Smooth muscle cell (in vitro differentiated cells): ENCODE results near the gene ABCA7. TPM values are rescaled to one million over a fixed set of nuclear protein-coding genes. Genes with fewer than 3 reads are reported as not detected.

Experiments
- DNase-seq: peaks from one replicate; lab custom pipeline; 2025; ENCODE audit not compliant: unreplicated experiment; lab: John Stamatoyannopoulos, UW
- H2AFZ ChIP-seq: fragments of 200-600 bp; sonication (generic); 2 replicates; pipeline ENCODE4 v1.6.0; 2016; ENCODE audit warnings: antibody characterized with exemption, low read depth, mild to moderate bottlenecking
- H3F3A ChIP-seq: fragments of 200-600 bp; sonication (generic); 2 replicates; pipeline ENCODE4 v1.6.0; 2017; ENCODE audit warnings: antibody characterized with exemption, low read depth
- H3K27ac ChIP-seq: fragments of 200-600 bp; sonication (generic); 2 replicates; pipeline ENCODE4 v1.5.1; 2016; ENCODE audit warnings: low read depth, mild to moderate bottlenecking
- H3K27me3 ChIP-seq: fragments of 200-600 bp; sonication (generic); 2 replicates; pipeline ENCODE4 v1.6.1; 2016; ENCODE audit warnings: low read depth, mild to moderate bottlenecking
- H3K36me3 ChIP-seq: fragments of 200-600 bp; sonication (generic); 2 replicates; pipeline ENCODE4 v1.5.1; 2016; ENCODE audit warnings: low read depth
- H3K4me1 ChIP-seq: fragments of 200-600 bp; sonication (generic); 2 replicates; pipeline ENCODE4 v1.5.1; 2016; ENCODE audit warnings: low read depth
- H3K4me2 ChIP-seq: fragments of 200-600 bp; sonication (generic); 2 replicates; pipeline ENCODE4 v1.6.0; 2016; ENCODE audit warnings: mild to moderate bottlenecking
- H3K4me3 ChIP-seq: fragments of 200-600 bp; sonication (generic); 2 replicates; pipeline ENCODE4 v1.5.1; 2016; ENCODE audit warnings: mild to moderate bottlenecking
- H3K79me2 ChIP-seq: fragments of 200-600 bp; sonication (generic); 2 replicates; pipeline ENCODE4 v1.6.0; 2016; ENCODE audit warnings: low read depth, mild to moderate bottlenecking
- H3K9ac ChIP-seq: fragments of 200-600 bp; sonication (generic); 2 replicates; pipeline ENCODE4 v1.6.0; 2016; ENCODE audit warnings: low read depth
- H3K9me3 ChIP-seq: fragments of 200-600 bp; sonication (generic); replicated peaks from 2 replicates; pipeline ENCODE4 v1.5.1; 2016; ENCODE audit warnings: low read depth
- H4K20me1 ChIP-seq: fragments of 200-600 bp; sonication (generic); 2 replicates; pipeline ENCODE4 v1.6.0; 2016; ENCODE audit warnings: low read depth
- WGBS: methylation state at CpG from one replicate; pipeline ENCODE4 v1.1.7; 2016; ENCODE audit warnings: low lambda C conversion rate; 5-methylcytosine and 5-hydroxymethylcytosine counted together
- polyA plus RNA-seq: library from polyadenylated mRNA; unstranded; fragments of >200 nt; fragmentation: Nextera tagmentation; extraction: Ambion mirVana; gene quantifications from 2 replicates; pipeline ENCODE4 v1.2.1, GENCODE V29; 2016
- total RNA-seq: library from RNA; depleted of rRNA; stranded (reverse); fragments of >200 nt; gene quantifications from 2 replicates; pipeline ENCODE4 v1.2.3, GENCODE V29; 2014
- TF ChIP-seq, protein P1 (sequence below): fragments of 200-600 bp; sonication (generic); IDR thresholded peaks from 2 replicates; pipeline ENCODE4 v1.5.1; 2017; ENCODE audit warnings: borderline replicate concordance, mild to moderate bottlenecking, antibody characterized with exemption; ENCODE audit not compliant: insufficient read depth, poor library complexity, severe bottlenecking

ABCA7 gene
- total and polyA plus RNA-seq, 2 experiments from 2014 or later, result 4.1 to 11.8 TPM

DNA sequence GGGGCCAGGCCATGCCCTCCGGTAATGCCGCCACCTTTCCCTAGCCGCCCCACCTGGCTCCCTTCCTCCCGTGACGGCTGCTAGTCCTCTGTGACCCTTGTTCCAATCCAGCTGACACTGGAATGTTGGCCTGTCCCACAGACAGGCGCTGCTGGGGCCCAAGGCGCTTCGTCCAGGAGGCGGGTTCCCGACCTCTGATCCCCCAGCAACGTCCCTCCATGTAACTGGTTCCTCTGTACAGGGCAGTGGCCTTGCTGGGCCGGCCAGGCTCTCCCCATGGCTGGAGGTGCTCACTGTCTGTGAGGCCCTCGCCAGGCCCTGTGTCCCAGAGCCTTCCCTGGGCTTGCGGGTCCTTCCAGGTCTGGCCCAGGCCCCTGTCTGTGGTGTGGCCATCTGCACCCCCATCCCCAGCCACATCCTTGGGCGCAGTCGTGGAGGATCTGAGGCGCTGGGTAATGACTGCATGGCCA is 46.5 kb upstream of the ABCA7 start:
- peaks cover 24% of the 10 kb centered on the region for H3K27me3 ChIP-seq
- TF ChIP-seq, protein P1, sequence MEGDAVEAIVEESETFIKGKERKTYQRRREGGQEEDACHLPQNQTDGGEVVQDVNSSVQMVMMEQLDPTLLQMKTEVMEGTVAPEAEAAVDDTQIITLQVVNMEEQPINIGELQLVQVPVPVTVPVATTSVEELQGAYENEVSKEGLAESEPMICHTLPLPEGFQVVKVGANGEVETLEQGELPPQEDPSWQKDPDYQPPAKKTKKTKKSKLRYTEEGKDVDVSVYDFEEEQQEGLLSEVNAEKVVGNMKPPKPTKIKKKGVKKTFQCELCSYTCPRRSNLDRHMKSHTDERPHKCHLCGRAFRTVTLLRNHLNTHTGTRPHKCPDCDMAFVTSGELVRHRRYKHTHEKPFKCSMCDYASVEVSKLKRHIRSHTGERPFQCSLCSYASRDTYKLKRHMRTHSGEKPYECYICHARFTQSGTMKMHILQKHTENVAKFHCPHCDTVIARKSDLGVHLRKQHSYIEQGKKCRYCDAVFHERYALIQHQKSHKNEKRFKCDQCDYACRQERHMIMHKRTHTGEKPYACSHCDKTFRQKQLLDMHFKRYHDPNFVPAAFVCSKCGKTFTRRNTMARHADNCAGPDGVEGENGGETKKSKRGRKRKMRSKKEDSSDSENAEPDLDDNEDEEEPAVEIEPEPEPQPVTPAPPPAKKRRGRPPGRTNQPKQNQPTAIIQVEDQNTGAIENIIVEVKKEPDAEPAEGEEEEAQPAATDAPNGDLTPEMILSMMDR, result no peak
- H4K20me1 ChIP-seq, result no peaks in the 10 kb centered on the region
- H3K9ac ChIP-seq, result no peak overlapping the region
- no peaks in the 10 kb centered on the region for H3F3A ChIP-seq
- DNase-seq, result no peak
- H3K9me3 ChIP-seq, result no peaks in the 10 kb centered on the region
- WGBS, result 97% methylated on average over 17 of the region's 17 CpGs
- no peak overlapping the region for H3K4me2 ChIP-seq
- no peaks in the 10 kb centered on the region for H3K79me2 ChIP-seq
- no peak overlapping the region for H3K27ac ChIP-seq
- no peak overlapping the region for H2AFZ ChIP-seq
- H3K4me1 ChIP-seq, result peaks cover 7% of the 10 kb centered on the region
- H3K36me3 ChIP-seq, result no peaks in the 10 kb centered on the region
- no peak overlapping the region for H3K4me3 ChIP-seq

DNA sequence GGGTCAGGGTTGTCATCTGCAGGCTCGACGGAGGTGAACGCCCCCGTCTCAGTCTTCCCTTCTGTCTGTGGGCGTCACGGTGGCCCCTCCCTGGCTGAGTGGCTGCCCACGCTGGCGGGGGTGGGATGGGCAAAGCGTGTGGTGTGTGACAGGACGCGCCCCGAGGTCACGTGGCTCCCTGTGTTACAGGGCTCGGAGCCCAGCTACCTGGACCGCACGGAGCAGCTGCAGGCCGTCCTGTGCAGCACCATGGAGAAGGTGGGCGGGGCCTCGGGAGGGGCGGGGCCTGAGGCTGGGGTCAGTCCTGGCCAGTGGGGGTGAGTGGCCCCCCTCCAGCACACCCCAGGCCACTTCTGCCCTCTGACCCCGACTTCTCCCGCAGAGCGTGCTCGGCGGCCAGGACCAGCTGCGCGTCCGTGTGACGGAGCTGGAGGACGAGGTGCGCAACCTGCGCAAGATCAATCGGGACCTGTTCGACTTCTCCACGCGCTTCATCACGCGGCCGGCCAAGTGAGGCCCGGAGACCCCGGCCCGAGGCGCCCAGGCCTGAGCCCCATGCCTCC is 46.0 kb upstream of the ABCA7 start:
- 91% methylated on average over 41 of the region's 43 CpGs for WGBS
- no peak overlapping the region for H2AFZ ChIP-seq

DNA sequence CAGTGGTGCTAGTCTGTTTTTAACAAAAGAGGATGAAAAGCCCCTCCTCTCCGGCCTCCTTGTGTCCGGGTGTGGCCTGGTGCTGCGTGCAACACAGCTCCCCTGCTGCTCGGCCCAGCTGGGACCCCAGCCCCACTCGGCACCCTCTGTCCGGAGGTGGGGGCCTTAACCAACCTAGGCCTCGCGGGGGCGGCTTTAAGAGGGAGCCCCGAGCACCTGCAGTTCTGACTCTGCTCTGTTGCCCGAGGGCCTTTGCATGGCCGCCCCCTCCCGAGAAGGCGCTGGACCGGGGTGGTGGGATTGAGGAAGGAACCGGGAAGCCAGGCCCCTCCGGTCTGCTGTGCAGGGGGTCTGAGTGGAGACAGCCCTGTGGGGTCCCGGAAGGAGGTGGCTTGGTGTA is 45.4 kb upstream of the ABCA7 start:
- no peak for DNase-seq
- no peak overlapping the region for H3K27ac ChIP-seq
- no peak overlapping the region for H3K4me2 ChIP-seq
- WGBS, result 95% methylated on average over 17 of the region's 18 CpGs
- TF ChIP-seq, protein P1, result no peak
- H3K9me3 ChIP-seq, result no peaks in the 10 kb centered on the region
- no peaks in the 10 kb centered on the region for H3F3A ChIP-seq
- no peak overlapping the region for H3K9ac ChIP-seq
- H3K4me3 ChIP-seq, result no peak overlapping the region
- H4K20me1 ChIP-seq, result no peaks in the 10 kb centered on the region
- no peaks in the 10 kb centered on the region for H3K36me3 ChIP-seq
- H3K79me2 ChIP-seq, result no peaks in the 10 kb centered on the region
- peaks cover 7% of the 10 kb centered on the region for H3K4me1 ChIP-seq
- H2AFZ ChIP-seq, result no peak overlapping the region
- H3K27me3 ChIP-seq, result peaks cover 35% of the 10 kb centered on the region

More for the DNA sequence above, 46.0 kb upstream of the ABCA7 start:
- Histone ChIP-seq H3K27ac (no peak overlapping the region), H3F3A (no peaks in the 10 kb centered on the region), H3K9me3 (no peaks in the 10 kb centered on the region), H3K79me2 (no peaks in the 10 kb centered on the region), H3K4me1 (peaks cover 7% of the 10 kb centered on the region), H3K36me3 (no peaks in the 10 kb centered on the region), H4K20me1 (no peaks in the 10 kb centered on the region), H3K4me3 (no peak overlapping the region), H3K4me2 (no peak overlapping the region), H3K27me3 (peaks cover 29% of the 10 kb centered on the region), H3K9ac (no peak overlapping the region)
- DNase-seq, result no peak
- TF ChIP-seq, protein P1, result no peak
